Measurements from ENCODE around the gene CLEC17A.
"Not testable (repeated sequence)": the region's sequence is repeated elsewhere in the genome, so short reads cannot be mapped to it uniquely, and the experiment has no call there.

Gene CLEC17A

DNA sequence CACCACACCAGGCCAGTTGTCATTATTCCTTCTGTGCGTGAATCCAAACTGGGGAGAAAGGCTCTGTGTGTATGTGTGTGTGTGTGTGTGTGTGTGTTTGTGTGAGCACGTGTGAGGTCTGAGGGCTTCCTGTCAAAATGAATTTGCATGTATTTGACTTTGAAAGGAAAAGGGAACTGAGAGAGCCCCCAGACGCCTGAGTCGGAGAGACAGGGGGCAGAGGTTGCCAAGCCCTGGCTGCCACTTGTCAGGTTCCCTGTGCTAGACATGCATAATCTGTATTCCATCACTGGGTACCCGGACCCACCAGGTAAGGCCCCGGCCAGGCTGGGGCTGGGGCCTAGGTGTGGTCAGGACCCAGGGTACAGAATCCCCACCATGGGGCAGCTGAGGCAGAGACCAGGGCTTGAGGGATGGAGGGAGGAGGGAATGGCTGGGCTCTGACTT lies at the start of gene CLEC17A:
Gene CLEC17A (plus strand): TSS at position 191 of the 447 bp plus-strand sequence. CDS start 77 bp downstream, at position 268.
- DNase-seq (ENCODE audit: low spot score) = no peak

- no peak for DNase-seq (ENCODE audit: low spot score)
Measured at GRCh38 chr19:14533450-14533849, 49.4 kb upstream of the CLEC17A start.

DNA sequence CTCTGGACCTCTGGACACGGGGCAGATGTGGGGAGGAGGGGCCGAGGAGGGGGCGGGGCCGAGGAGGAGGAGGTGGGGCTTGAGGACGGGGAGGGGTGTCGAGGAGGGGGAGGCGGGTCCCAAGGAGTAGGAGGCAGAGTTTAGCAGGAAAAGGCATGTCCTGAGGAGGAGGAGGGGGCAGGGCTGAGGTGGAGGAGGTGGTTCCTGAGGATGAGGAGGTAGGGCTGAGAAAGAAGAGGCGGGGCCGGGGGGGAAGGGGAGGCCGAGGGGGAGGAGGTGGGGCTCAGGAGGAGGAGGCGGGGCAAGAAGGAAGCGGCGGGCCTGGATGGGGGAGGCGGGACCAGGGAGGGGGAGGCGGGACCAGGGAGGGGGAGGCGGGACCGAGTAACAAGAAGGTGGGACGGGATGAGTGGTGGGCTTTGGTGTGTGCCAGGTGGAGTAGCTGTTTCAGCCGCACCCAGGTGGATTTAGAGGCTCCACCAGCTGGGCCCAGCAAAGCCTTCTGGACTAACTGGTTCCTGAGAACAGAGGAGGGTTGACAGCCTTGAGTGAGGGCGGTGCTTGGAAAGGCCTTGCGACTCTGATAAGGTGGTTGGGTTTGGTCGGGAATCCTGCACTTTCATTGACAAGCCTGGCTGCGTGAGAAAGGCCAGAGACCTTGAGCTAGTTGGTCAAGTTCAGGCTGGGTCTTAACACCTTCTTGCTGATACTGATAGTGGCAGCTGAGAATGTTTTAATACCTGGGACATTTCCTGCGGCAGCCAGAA lies 45.8 kb upstream of the CLEC17A start:
- DNase-seq (ENCODE audit: low spot score) = peak; percentile 63

- no peak for DNase-seq (ENCODE audit: low spot score)
Measured at GRCh38 chr19:14540741-14541525, 42.0 kb upstream of the CLEC17A start.

DNA sequence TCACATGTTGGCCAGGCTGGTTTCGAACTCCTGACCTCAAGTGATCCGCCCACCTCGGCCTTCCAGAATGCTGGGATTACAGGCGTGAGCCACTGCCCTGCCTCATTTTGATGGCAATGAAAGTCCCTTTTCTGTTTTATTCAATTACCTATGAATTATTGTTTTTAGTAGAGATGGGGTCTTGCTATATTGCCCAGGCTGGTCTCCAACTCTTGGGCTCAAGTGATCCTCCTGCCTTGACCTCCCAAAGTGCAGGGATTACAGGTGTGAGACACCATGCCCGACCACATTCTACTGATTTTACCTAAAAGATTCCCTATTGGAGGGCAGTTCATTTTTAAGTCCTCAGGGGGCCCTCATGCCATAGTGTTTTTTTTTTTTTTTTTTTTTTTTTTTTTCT lies 40.9 kb upstream of the CLEC17A start:
- DNase-seq (ENCODE audit: low spot score) = not testable (repeated sequence)

GRCh38 chr19:14542711-14543328 lies 40.1 kb upstream of the CLEC17A start:
- DNase-seq (ENCODE audit: low spot score) = no peak

GRCh38 chr19:14544047-14544446 lies 38.8 kb upstream of the CLEC17A start:
- no peak for DNase-seq (ENCODE audit: low spot score)

DNA sequence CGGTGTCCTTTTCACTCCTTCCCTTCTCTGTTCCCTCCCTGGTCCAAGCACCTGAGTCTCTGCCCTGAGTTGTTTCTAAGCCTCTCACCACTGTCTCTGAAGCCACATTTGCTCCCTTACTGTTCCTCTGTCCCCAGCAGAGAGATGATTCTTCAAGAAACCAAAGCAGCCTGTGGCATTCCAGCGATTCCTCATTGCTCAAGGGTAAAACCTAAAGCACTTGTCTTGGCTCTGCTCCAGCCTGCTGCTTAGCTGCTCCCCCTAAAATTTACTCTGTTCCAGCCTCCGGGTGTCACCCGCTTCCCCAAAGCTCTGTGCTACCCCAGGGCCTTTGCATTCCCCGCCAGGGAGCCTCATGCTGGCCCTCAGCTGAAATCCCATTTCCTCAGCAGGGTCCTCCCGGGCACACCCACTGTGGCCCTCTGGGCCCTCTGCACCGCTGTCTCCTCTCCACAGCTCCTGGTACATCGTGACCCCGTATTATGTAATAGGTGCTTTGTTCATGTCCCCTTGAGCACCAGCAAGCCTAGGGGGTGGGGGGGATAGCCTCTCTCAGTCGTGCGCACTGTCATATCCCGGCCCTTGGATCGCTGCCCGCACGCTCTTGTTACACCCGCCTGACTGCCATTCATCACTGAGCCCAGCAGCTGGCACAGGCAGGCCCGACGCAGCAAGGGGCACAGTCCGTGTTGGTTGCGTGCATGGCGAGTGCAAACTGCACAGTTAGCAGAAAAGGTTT lies 37.7 kb upstream of the CLEC17A start:
- no peak for DNase-seq (ENCODE audit: low spot score)

DNA sequence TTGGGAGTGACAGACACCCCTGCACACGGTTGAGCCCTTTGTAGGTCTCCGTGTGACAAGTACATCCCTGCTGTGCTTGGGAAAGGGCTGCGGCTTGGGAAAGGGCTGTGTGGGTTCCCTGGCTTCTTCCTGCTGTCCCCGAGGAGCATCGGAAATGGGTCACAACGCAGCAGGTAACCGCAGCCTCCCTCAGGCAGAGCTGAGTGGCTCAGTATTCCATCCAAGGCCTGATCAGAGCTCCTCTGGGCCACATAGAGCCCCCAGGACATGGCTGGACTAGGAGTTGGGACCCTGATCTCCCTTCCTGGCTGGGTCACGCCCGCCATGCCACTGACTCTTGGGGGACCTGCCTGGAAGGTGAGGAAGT lies 37.2 kb upstream of the CLEC17A start:
- no peak for DNase-seq (ENCODE audit: low spot score)

DNA sequence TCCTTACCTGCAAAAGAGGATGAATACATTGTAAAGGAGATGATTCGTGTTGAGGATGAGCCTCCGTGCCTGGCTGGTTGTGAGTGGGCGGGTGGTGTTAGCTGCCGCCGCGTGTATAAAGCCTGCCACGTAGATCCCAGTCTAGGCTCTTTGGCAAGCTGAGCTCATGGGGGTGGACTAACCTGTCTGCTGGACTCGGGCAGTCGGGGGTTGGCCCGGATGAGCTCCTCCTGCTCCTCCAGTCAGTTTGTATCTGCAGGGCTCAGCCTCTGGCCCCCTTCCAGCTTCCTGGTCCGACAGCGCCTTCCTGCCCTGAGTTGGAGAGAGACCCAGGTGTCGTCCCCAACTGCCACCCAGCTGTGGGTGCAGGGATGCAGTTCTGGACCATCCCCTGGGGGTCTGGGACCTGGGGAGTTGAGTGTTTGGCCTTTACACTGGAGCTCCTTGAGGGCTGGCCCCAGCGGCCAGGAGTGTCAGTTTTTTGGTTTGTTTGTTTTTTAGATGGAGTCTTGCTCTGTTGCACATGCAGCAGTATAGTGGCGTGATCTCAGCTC lies 32.6 kb upstream of the CLEC17A start:
- DNase-seq (ENCODE audit: low spot score) = no peak

GRCh38 chr19:14551134-14552005 lies 31.5 kb upstream of the CLEC17A start:
- DNase-seq (ENCODE audit: low spot score) = peak; percentile 41

DNA sequence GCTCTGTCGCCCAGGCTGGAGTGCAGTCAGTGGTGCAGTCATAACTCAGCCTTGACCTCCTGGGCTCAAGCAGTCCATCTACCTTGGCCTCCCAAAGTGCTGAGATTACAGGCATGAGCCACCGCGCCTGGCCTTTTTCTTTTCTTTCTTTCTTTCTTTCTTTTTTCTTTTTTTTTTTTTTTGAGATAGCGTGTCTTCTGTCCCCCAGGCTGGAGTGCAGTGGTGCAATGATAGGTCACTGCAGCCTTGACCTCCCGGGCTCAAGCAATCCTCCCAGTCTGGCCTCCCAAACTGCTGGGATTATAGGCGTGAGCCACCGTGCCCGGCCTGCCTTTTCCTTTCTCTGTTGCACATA lies 30.9 kb upstream of the CLEC17A start:
- DNase-seq (ENCODE audit: low spot score) = not testable (repeated sequence)

DNA sequence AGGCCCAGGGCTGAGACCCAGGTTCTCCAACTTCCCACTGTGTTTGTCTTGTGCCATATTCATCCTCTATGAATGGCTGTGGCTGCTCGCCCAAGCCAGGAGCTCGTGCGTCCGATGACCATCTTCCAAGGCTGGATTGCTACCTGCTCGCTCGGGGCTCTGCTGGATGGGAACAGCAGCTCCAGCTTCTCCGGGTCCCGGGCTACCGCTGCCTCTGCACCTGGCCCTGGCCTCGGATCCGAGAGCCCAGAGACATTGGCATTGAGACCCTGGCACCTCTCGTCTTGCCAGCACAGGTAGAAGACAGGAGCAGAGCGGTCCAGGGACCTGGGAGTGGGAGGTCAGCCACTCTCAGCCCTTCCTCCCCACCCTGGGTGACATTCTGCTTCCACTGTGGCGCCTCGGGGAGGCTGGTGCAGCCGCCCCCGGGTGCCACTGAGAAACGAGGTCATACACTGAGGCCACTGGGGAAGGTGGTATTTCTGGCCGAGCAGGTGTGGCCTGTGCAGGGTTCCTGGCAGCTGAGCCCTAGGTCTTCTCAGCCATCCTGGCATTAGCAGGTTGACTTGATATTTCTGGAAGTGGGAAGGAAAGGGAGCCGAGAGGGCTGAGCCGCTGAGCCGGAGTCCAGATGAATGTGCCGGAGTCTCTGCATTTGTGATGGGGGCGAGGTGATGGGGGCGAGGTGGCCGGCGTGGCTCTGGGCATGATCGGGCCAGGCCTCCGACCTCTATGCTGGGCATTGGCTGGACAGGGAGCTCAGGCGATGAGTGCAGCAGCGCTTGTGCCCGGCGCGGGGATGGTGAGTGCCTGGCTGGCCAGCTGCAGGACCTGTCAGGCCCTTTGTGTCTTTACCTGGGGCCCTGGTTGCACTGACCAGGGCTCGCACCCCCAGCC lies 29.6 kb upstream of the CLEC17A start:
- DNase-seq (ENCODE audit: low spot score) = no peak

DNA sequence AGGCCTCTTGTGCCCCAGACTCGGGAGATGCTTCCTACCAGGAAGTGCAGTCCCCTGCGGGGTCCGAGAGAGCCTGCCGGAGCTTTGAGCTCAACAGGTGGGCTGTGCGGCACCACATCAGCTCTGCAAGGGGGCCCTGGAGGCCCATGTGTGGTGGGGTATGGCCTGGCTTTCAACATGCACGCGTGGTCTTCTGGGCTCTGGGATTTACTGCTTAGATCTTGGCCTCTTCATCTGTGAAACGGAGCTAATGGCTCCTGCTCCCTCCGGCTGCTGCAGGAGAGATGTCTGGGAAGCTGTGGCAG lies 29.0 kb upstream of the CLEC17A start:
- DNase-seq (ENCODE audit: low spot score) = no peak

GRCh38 chr19:14554382-14554812 lies 28.5 kb upstream of the CLEC17A start:
- DNase-seq (ENCODE audit: low spot score) = no peak

- peak; percentile 57 for DNase-seq (ENCODE audit: low spot score)
Measured at GRCh38 chr19:14555918-14556661, 26.8 kb upstream of the CLEC17A start.

GRCh38 chr19:14556662-14557188 lies 26.2 kb upstream of the CLEC17A start:
- peak; percentile 94 for DNase-seq (ENCODE audit: low spot score)

GRCh38 chr19:14558370-14559066 lies 24.4 kb upstream of the CLEC17A start:
- no peak for DNase-seq (ENCODE audit: low spot score)

Data from hepatic stellate cell (primary cell).